ENCODE measurements around the gene AOC1.
"Not testable (repeated sequence)": the region's sequence is repeated elsewhere in the genome, so short reads cannot be mapped to it uniquely, and the experiment has no call there.

AOC1 gene
- total RNA-seq = 0 reads per million in 4 donors

GRCh38 chr7:150852371-150852905 lies at the start of gene AOC1:
Gene AOC1 (plus strand): TSS chr7:150852517. CDS start chr7:150856471, 3,954 bp downstream.
- no peak for DNase-seq

- DNase-seq = no peak
These were observed 49.0 kb upstream of the AOC1 start for GRCh38 chr7:150803161-150803860.

GRCh38 chr7:150804802-150805201 lies 47.5 kb upstream of the AOC1 start:
- no peak for DNase-seq

- DNase-seq = no peak
These were observed 46.5 kb upstream of the AOC1 start for GRCh38 chr7:150805864-150806263.

GRCh38 chr7:150806454-150806853 lies 45.9 kb upstream of the AOC1 start:
- DNase-seq = no peak

GRCh38 chr7:150806863-150807262 lies 45.5 kb upstream of the AOC1 start:
- DNase-seq = no peak

GRCh38 chr7:150807616-150808438 lies 44.5 kb upstream of the AOC1 start:
- not testable (repeated sequence) for DNase-seq

- DNase-seq = no peak
These were observed 37.9 kb upstream of the AOC1 start for GRCh38 chr7:150814328-150815001.

GRCh38 chr7:150818971-150819370 lies 33.3 kb upstream of the AOC1 start:
- no peak for DNase-seq

- DNase-seq = no peak
These were observed 32.2 kb upstream of the AOC1 start for GRCh38 chr7:150820148-150820547.

- no peak for DNase-seq
These were observed 31.6 kb upstream of the AOC1 start for GRCh38 chr7:150820578-150821198.

- no peak for DNase-seq
These were observed 29.3 kb upstream of the AOC1 start for GRCh38 chr7:150823043-150823442.

GRCh38 chr7:150823484-150824126 lies 28.7 kb upstream of the AOC1 start:
- DNase-seq = no peak

- DNase-seq = no peak
These were observed 27.7 kb upstream of the AOC1 start for GRCh38 chr7:150824379-150825177.

- no peak for DNase-seq
These were observed 26.1 kb upstream of the AOC1 start for GRCh38 chr7:150826061-150826849.

- DNase-seq = no peak
These were observed 23.9 kb upstream of the AOC1 start for GRCh38 chr7:150828384-150828783.

- no peak for DNase-seq
These were observed 22.9 kb upstream of the AOC1 start for GRCh38 chr7:150829426-150829825.

GRCh38 chr7:150830937-150831336 lies 21.4 kb upstream of the AOC1 start:
- DNase-seq = no peak

GRCh38 chr7:150831851-150832250 lies 20.5 kb upstream of the AOC1 start:
- DNase-seq = no peak

- no peak for DNase-seq
These were observed 17.3 kb upstream of the AOC1 start for GRCh38 chr7:150835019-150835418.

Measured in T-helper 1 cell (primary cell).